HT1080 (cell line): ENCODE measurements around the gene GTF3C1. TPM values are rescaled to one million over a fixed set of nuclear protein-coding genes. Genes with fewer than 3 reads are reported as not detected.
"Not testable (repeated sequence)": the region's sequence is repeated elsewhere in the genome, so short reads cannot be mapped to it uniquely, and the experiment has no call there.

Experiments used
- DNase-seq: peaks from one replicate; pipeline ENCODE4 v3.0.0-alpha.2; 2015; ENCODE audit warnings: low read depth
- total RNA-seq: library from RNA; depleted of rRNA; stranded (reverse); fragments of >200 nt; shearing (Covaris generic); gene quantifications from 2 replicates; pipeline ENCODE4 v1.2.3, GENCODE V29; 2014

GTF3C1 gene
- total RNA-seq, 1 experiment from 2014 or later: 65.0 TPM

DNA sequence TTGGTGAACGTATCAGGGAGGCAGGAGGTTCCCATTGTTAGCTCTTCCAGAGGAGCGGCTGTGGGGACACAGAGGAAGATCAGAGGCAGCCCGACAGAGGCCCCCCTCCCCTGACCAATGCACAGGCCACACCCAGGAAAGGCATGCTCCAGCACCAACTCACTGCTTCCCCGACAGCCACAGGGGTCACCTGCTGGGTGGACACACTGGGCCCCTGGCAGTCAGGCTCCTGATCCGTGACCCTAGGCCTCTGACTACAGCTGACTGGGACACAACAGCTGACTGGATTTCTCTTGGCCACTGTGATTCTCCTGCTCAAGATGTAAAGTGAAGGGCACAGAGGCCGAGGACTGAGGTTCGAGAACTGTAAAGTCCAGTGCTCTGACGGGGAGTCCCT lies 84.2 kb downstream of the GTF3C1 start:
- no peak for DNase-seq

DNA sequence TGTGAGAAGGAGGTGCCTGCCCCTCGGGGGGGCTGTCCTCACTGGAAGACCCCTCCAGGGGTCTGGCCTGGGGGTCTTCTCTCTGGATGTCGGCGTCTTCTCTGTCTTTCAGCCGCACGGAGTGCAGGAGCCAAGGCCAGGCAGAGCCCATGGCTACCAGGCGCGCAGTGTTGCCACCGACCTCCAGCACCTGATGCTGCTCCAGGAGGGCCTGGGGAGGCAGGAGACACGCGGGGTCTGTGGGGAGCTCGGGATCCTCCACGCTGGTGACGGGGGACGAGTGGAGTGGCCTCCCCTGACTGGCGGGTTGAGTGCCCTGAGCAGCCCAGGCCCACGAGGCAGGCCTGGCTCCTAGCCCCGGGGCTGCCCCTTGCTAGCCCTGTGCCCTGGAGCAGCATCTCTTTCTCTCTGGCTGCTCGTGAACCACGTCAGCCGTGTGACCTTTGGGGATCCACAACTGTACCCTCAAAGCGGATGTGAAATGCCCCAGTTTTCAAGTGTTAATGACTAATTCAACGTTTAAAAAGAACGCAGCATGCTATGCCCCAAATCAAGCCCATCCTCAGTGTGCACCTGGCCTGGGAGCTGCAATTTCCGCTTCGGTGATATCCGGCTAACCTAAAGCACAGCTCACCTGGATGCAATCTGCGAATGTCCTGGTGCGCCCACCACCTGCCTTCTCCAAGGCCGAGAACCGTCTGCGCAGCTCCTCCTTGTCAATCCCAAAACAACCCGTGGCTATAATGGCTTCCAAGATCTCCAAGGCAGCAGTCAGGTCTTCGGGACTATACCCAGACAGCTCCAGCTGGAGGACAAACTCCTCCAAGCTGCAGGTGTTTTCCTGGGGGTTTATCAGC lies 84.9 kb downstream of the GTF3C1 start:
- DNase-seq: no peak

DNA sequence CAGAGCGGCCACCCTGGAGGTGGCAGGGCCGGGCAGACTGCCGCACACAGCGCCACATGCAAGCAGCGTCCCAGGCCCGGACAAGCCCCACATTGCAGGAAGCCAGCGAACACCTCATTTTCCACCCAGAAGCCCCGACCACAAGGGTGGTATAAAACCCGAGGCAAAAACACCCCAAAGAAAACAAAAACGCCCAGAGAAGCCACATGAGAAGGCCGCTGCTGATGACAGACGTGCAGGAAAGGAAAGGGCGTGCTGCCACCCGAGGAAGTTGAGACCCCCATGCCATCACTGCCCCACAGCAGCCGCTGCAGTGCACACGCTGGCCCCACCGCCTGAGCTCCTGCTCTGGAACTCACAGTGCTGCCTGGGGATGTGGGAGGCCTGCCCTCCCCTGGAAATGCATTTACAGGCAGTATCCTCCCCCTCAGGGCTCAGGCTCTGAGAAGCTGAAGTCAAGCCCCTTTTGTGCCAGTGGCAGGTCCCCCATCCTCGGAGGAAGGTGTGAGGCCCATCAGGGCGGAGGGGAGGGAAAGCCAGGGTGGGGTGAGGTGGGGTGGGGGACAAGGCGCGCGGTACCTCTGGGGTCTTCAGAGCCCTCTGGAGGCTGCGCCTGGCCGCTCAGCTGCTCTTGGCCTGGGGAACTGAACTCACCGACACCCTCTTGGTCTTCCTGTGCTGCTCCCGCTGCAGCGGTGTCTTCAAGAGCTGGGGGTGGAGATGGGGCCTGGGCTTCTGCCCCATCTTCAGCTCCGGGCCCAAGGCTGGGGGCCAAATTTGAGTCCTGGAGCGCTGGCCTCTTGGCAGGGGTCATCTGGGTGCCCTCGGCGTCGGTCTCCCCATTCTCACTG lies 85.7 kb downstream of the GTF3C1 start:
- DNase-seq: no peak

DNA sequence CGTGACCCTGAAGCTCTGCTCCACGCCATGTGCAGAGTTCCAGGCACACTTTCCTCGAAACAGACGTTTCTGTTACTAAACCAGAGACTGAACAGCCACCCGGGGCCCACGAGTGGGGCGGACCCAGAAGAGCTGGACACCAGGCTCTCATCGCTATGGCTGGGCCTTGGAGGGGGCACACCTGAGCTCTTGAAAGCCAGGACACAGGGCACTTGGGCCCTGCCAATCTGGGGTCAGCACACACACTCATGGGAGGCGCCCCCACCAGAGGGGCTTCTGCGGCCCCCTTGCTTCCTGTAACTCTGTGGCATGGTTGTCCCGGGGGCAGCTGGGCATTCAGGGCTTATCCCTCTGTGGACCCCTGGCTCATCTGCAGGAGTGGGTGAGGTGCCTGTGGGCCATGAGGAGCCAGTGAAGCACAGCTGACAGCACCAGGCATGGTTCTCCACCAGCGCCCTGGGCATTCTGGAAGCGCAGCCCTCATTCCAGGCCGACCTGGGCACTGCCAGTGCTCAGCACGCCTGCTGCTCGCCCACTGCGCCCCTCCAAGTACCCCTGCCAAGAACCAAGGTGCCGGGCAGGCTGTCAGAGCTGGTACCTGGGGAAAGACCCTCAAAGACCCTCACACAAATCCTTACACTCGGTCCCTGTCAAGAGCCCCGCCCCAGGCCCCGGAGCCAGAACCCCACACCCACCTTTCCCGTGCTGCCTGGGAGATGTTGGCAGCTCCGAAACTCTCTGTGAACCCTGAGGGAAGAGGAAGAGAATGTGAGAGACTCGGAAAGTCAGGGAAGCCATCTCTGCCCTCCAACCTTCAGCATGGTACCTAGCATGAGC lies 86.6 kb downstream of the GTF3C1 start:
- DNase-seq: no peak

DNA sequence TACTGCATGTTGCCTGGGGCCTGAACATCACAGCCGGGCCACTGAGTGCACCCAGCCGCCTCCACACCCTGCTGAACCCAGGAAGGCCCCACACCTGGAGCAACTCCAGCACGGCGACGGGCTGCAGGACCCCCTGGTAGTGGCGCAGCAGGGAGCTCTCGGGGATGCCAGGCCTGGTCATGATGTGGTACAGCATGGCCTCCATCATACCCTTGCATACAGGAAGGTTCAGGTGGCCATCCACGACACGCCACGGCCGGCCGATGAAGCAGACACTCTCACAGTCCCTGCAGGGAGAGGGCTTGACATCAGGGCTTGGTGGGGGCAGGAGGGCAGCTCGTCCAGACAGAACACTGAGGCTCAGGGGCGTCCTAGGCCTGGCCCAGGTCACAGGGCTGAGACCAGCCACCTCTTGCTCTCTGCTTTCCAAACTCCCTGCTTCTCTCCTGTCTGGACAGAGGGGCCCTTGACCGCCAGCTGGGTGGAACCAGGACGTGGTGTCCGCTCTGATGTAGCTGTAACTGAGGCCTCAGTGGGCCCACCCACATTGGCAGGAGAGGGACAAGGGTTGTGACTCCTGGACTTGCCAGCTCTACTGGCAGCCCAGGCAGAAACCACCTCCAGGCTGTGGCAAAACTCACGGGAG lies 87.4 kb downstream of the GTF3C1 start:
- no peak for DNase-seq

DNA sequence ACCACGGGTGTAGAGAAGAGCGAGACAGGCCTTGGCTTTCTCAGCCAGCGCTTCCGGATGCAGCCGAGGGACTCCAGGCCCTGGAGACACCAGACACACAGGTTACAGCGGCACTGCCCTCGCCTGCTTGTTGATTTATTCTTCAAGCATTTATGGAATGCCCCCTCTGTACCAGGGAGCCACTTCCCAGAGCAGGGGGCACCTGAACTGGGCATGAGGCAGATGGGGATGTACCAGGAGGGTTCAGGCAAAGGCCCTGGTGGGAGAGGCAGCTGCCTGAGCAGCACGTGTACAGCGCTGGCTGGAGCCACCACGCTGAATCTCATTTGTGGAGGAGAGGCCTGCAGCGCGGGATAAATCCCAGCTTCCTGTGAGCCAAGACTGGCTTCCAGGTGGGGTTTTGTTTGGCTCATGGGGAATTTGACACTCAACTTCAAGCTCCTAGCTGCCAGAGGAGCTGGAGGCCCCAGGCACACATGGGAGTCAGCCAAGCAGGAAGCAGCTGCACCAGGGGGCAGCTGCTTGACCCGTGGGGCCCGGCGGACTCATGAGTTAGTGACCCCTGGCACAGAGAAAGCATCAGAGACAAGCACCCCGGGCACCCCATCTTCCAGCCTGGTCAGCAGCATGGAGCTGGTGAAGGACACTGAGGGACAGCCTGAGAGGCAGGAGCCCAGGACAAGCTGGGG lies 88.1 kb downstream of the GTF3C1 start:
- DNase-seq: no peak

DNA sequence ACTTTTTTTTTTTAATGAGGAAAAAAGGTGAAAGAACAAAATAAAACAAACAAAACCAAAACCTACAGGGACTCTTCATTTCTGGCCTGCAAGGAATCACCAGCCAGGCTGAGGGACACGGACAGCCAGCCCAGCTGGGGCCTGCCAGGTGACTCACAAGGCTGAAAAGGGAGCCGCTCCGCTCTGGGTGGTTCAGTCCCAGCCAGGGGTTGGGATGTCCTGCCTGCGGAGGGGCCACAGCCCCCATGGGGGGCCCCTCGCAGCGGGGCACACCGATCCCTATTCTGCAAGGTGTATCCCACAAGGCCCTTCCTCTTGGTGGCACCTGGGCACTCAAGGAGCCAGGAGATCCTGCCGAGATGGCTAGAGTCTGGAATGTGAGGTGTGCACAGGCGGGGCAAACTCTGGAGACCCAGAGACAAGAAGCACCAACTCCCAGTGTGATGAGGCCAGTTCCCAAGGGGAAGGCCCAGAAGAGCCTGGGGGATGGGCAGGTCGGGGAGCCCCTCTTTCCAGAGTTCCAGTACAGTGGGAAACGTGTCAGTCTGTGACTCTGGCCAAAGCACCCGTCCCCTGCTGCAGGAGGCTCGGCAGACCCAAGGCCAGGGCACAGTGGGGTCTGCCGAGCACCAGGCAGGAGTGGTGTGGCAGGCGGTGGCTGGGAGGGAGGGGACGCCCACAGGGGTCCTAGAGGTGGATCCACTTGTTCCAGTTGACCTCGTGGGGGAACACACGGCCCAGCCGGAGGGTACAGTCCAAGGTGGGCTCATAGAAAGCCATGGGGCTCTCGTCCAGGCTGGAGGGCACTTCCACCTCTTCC lies 88.8 kb downstream of the GTF3C1 start:
- no peak for DNase-seq

DNA sequence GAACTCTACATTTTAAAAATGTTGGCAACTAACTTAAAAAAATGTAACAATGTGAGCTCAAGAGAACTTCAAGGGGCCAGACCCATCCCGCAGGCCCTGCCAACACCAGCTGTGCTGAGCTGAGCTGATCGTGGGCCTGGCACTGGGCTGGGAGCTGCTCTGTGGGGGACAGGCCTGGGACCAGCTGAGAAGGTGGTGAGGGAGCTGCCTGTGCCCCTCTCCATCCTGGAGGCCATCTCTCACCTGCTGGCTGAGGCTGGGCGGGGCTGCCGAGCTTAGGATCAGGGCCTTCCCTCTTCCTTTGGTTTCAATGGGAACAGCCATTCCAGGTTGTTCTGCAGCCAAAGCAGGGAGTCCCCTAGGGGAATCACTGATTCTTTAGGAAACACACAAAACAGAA lies 89.5 kb downstream of the GTF3C1 start:
- DNase-seq: no peak

DNA sequence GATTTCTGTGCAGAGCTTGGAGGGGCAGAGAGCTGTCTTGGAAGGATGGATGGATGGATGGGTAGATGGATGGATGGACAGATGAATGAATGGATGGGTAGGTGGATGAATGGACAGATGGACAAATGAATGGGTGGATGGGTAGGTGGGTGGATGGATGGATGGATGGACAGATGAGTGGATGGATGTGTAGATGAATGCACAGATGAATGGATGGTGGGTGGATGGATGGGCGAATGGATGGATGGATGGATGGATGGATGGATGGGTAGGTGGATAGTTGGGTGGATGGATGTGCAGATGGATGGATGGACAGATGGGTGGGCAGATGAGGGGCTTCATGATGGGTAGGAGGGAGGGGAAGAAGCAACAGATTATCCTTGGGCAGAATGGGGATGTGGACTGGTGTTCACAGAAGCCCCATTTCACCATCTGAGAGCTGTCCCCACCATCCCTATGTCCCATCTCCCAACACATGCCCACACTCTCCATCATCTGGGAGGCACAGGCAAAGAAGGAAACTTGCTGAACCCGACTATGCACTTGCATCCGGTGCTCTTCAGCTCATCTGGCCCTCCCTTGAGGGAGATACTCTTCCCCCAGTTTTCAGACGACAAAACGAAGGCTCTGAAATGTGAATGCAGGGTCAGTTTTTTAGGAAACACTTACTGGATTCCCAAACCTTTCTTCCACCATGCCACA lies 90.6 kb downstream of the GTF3C1 start:
- no peak for DNase-seq

DNA sequence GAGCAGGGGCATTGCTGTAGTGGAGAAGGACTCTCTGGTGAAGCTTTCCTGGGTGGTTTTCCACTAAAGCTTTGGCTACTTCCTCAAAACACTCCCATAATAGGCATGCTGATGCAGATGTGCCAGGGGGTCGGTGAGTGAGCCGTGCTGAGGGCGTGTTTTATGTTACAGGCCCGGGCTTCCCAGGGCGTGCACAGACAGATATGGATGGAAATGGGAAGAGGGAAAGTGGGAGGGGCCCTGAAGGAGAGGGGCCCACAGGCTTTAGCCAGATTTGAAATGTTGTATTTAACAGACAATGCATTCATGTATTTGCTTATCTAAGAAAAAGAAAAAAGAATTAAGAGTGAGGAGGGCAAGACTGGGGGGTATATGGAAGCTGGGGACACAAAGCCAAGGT lies 91.5 kb downstream of the GTF3C1 start:
- no peak for DNase-seq

DNA sequence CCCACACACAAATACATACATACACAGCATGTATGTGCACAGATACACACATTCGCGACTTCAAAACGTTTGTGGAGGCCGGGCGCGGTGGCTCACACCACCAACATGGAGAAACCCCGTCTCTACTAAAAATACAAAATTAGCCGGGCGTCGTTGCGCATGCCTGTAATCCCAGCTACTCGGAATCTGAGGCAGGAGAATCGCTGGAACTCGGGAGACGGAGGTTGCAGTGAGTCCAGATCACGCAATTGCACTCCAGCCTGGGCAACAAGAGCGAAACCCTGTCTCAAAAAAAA lies 92.2 kb downstream of the GTF3C1 start:
- DNase-seq: not testable (repeated sequence)

DNA sequence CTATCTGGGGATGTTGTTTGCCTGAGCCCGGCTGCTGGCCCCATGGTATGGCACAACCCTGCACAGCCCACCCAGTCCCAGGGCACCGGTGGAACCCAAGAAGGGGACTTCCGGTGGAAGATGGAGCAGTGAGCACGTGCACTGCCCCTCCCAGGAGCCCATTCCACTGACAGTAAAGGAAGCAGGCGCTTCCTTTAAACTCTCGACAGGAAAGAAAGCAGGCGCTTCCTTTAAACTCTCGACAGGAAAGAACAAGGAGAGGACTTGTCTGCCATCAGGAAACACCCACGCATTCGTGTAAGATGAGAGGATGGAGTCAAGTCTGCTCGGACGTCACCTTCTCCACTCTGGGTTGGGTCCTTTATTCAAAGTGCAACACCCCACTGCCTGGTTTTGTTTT lies 94.0 kb downstream of the GTF3C1 start:
- DNase-seq: no peak

DNA sequence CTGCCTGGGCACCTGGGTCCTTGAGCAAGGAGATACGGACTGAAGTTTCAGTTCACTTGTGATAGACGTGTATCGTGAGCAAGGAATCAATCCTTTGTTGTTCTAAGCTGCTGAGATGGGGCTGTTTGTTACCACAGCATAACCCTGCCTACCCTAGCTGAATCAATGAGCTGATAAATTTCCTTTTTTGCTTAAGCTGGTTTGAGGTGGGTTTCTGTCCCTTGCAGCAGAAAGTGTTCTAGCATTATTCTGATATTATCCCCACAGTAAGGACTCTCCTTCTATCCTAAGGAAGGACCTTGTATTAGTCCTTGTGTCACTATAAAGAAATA lies 96.3 kb downstream of the GTF3C1 start:
- DNase-seq: no peak

DNA sequence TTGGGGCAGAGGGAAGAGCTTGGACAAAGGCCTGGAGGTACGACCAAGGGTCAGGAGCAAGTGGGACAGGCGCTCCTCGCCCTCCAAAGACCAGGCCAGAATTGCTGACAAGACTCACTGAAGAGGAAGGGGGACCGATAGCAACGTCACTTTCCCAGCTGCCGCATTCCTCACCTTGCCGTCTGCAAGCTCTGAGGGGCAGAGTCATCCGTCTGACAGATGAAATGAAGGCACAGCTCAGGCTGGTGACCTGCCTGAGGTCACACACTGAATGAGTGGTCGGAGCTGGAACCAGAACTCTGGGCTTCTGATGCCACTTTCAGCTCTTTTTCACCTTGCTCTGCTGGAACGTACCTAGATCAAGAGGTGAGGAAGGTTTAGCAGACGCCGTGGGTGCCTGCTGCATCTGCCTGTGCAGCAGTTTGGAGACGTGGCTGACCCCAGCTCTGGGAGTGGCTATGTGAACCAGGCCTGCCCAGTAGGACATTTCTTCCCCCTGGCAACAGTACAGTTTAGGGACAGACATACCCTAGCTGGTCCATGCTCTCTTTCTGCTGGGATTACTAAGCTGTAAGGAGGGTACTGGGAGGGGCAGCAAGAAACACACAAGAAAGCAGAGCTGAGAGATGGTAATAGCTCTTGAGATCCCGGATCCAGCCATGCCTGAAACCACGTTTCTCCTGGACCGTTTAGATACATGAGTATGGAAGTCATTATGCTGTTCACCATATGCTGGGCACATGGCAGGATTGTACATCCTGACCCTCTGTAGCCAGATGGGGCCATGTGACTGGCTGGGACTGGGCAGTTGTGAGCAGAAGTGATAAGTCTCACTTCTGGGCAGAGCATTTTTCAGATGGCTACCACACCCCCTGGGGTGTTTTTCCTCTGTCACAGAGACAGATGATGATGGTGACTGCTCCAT lies 96.9 kb downstream of the GTF3C1 start:
- DNase-seq: no peak

DNA sequence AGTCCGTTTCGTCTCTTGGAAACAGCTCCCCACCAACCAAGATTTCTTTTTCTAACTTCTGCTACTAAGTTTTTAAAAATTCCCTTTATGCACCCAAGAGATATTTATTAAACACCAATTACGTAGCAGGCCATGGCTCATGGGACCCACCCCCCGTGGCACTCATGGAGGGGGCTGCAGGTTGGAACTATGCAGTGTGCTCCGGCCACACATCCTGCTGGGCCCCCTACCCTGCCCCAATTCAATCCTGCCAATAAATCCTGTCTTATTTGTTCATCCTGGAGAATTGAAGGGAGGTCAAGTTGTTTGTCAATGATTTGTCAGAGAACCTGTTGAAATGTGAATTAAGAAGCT lies 99.5 kb downstream of the GTF3C1 start:
- DNase-seq: no peak

DNA sequence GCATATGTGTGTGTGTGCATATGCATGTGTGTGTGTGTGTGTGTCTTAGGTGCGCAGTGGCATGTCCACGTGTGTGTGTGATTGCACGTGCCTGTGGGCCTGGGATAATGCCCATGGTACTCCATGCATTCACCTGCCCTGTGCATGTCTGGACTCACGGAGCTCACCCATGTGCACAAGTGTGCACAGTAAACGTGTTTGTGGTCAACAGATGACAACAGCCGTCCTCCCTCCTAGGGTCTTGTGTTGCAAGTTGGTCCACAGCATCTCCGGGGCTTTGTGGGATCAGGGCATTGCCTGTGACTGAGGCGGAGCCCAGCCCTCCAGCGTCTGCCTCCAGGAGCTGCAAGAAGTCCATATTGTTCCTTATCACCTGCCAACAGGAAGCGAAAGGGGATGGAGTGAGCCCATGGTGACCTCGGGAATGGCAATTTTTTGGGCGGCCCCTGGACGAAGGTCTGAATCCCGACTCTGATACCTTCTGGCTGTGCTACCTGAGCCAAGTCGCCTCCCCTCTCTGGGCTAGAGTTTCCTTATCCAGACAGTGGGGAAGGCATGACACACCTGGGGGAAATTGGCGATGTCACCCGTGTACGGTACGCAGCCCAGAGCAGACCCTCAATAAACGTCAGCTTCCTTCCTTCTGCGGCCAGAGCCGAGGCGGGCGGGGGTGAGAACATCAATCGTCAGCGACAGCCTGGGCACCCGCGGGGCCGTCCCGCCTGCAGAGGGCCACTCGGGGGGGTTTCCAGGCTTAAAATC lies 100.1 kb downstream of the GTF3C1 start:
- no peak for DNase-seq
